Kidney epithelial cell (primary cell): ENCODE data around the gene BNC2. TPM values are rescaled to one million over a fixed set of nuclear protein-coding genes. Genes with fewer than 3 reads are reported as not detected.

Experiments used
- DNase-seq: peaks from one replicate; pipeline ENCODE4 v3.0.0-alpha.2; 2010; ENCODE audit warnings: low read depth
- H3K27me3 ChIP-seq: 2 replicates; pipeline ENCODE4 v1.6.0; 2011; ENCODE audit warnings: low read length; ENCODE audit not compliant: control insufficient read depth, insufficient read depth
- H3K36me3 ChIP-seq: 2 replicates; pipeline ENCODE4 v1.5.1; 2011; ENCODE audit warnings: low read length; ENCODE audit not compliant: control insufficient read depth, insufficient read depth
- H3K4me3 ChIP-seq: 2 replicates; pipeline ENCODE4 v1.5.1; 2011; ENCODE audit warnings: low read depth, mild to moderate bottlenecking, control low read depth, low read length
- total RNA-seq: library from RNA; depleted of rRNA; stranded (reverse); fragments of >200 nt; gene quantifications from 2 replicates; pipeline ENCODE4 v1.2.3, GENCODE V29; 2015
- TF ChIP-seq, protein P1 (sequence below): IDR thresholded peaks from 2 replicates; pipeline ENCODE4 v1.5.1; 2011; ENCODE audit warnings: mild to moderate bottlenecking, moderate library complexity, low read length, control low read depth, inconsistent platforms; ENCODE audit not compliant: insufficient read depth, poor library complexity, severe bottlenecking

The BNC2 gene
- total RNA-seq, 1 donor from 2014 or later = 1.5 TPM

DNA sequence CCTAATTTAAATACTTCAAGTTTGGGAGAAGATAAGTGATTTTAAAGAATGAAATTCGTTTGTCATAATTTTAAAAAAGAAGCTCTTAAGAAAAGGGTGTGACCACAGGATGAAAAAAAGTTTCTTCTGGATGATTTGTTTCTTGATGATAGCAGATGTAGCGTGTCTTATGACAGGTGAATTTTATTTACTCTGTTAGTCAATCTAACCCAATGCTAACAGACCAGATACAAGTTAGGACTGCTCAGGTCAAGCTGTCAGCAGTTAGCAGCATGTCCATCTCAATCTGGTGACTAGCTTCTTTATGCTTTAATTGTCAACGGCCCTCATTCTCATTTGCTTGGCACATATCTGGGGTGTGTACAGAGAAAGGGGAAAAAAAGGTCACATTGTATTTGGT is 456.0 kb downstream of the BNC2 start:
- H3K36me3 ChIP-seq = peaks cover 1% of the 10 kb centered on the region
- TF ChIP-seq, protein P1, sequence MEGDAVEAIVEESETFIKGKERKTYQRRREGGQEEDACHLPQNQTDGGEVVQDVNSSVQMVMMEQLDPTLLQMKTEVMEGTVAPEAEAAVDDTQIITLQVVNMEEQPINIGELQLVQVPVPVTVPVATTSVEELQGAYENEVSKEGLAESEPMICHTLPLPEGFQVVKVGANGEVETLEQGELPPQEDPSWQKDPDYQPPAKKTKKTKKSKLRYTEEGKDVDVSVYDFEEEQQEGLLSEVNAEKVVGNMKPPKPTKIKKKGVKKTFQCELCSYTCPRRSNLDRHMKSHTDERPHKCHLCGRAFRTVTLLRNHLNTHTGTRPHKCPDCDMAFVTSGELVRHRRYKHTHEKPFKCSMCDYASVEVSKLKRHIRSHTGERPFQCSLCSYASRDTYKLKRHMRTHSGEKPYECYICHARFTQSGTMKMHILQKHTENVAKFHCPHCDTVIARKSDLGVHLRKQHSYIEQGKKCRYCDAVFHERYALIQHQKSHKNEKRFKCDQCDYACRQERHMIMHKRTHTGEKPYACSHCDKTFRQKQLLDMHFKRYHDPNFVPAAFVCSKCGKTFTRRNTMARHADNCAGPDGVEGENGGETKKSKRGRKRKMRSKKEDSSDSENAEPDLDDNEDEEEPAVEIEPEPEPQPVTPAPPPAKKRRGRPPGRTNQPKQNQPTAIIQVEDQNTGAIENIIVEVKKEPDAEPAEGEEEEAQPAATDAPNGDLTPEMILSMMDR = no peak
- no peak overlapping the region for H3K4me3 ChIP-seq
- H3K27me3 ChIP-seq = no peaks in the 10 kb centered on the region
- DNase-seq = no peak

DNA sequence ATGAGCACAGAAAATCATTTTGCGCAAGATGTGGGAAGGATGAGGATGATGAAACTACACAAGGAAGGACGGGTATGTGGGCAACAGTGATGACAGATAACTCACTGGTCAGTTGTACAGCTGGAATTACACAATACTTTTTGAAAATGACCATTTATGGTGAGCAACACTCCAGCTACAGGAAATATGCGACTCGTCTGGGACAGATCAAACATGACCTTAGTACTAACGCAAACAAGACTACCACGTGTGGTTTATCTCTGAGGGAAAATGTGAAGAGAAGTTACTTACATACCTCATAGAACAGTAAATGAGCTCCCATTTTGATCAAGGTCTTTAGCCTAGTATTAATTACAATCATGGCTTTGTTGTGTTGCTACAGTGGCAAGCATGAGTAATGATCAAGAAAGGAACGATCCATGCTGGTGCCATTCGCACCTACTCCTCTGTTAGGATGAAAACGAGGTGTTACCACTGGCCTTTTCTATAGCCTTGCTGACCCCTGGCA is 456.9 kb downstream of the BNC2 start:
- no peak overlapping the region for H3K4me3 ChIP-seq
- DNase-seq = peak; percentile 49
- TF ChIP-seq, protein P1 = no peak

DNA sequence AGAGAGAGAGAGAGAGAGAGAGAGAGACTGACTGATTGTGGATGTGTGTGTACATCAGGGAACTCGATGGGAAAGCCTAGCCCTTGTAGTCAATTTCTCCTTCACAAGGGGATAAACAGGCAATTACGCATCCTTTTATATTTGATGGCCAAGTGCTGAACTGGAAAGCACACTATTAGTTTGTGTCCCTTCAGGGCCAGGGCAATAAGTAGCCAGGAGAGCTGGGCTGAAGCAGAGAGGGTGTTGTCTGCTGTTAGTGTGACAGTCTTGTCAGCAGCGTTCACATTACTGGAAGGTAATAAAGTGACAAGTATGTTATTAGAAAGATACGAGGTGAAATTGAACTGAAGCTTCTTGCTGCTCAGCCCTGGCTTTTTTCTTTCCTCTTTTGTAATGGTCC is 457.7 kb downstream of the BNC2 start:
- Histone ChIP-seq H3K27me3 (no peaks in the 10 kb centered on the region), H3K36me3 (peaks cover 1% of the 10 kb centered on the region), H3K4me3 (no peak overlapping the region)
- DNase-seq = no peak
- TF ChIP-seq, protein P1 = no peak

More for the DNA sequence above, 456.9 kb downstream of the BNC2 start:
- Histone ChIP-seq H3K36me3 (peaks cover 1% of the 10 kb centered on the region), H3K27me3 (no peaks in the 10 kb centered on the region)

DNA sequence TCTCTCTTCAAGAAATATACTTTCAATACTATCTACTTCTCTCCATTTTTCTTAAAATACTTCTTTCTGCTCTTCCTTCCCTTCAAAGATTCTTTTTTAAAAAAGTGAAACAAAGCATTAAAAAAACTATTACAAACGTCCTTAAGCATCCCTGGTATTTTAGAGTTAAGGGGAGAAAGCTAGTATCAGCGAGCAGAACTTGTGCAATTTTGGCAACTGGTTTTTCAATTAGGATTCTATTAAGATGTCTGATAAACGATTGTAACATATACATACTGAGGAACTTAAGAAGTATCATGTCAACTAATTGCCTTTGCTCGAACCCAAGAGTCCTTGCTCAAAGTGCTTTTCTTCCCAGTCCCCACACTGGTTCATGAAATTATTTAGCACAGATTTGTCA is 459.2 kb downstream of the BNC2 start:
- Histone ChIP-seq H3K36me3 (peaks cover 1% of the 10 kb centered on the region), H3K27me3 (no peaks in the 10 kb centered on the region), H3K4me3 (no peak overlapping the region)
- DNase-seq = no peak
- TF ChIP-seq, protein P1 = no peak

DNA sequence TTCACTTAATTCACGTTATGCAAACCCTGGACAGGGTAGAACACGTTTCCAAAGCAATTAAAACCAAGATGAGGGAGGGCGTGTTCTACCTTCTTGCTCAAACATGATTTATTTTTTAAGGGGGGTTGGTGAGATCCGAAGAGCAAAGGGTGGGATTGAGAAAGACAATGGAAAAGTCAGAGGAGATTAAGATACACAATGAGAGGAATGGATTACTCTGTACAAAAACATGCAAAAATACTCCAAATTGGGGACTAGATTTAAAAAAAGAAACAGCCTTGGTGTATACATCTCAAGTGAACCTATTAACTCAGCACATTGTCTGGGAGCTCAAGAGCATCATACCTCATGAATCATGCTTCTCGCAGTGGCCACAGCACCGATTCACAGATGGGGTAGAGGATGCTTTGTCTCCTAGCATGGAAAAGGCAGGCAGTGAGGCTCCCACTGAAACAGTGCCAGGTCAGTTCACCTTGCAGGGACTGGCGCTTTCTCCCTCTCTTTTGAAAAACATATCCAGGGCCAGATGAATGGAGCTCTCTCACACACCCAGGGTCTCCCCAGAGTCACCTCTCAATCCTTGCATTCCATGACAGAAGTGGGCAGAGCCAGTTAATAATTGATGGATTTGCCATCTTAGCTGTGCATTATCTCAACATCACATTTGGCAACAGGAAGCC is 459.7 kb downstream of the BNC2 start:
- TF ChIP-seq, protein P1 = no peak
- DNase-seq = no peak
- Histone ChIP-seq H3K36me3 (peaks cover 1% of the 10 kb centered on the region), H3K4me3 (no peak overlapping the region), H3K27me3 (no peaks in the 10 kb centered on the region)

DNA sequence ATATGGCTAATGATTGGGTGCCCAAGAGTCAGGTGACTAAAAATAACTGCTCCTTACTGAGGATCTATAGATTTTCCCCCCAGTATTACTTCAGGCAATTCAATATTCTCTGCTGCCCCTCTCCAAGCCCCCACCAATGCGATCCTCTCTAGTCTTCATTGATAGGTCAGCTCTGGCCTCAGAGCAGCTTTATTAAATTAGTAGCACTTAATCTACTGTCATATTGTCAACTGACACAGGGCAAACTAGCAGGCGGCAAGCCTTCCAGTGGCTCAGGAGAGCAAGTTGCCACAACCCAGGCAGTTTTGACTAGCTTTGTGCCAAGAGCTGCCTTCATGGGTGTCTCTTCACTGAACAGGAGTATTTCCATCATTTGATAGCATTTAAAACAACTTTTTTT is 462.9 kb downstream of the BNC2 start:
- H3K27me3 ChIP-seq = no peaks in the 10 kb centered on the region
- no peak overlapping the region for H3K4me3 ChIP-seq
- TF ChIP-seq, protein P1 = no peak
- DNase-seq = no peak
- H3K36me3 ChIP-seq = no peaks in the 10 kb centered on the region
